SK-N-SH (cell line): ENCODE data around the gene CDH22. TPM values are rescaled to one million over a fixed set of nuclear protein-coding genes. Genes with fewer than 3 reads are reported as not detected.

Experiments used
- CTCF ChIA-PET: fragments of 300-600, 350-600 bp; formaldehyde crosslinking; extraction: SDS; loops from one replicate; lab custom pipeline; 2021; lab: Yijun Ruan, JAX
- POLR2A ChIA-PET: fragments of 350-600 bp; sonication (Branson Sonifier 250); formaldehyde crosslinking; extraction: SDS; loops from one replicate; lab custom pipeline; 2020; ENCODE audit warnings: antibody characterized with exemption, inconsistent platforms; lab: Yijun Ruan, JAX
- DNase-seq: peaks from one replicate; pipeline ENCODE4 v3.0.0; 2012
- H2AFZ ChIP-seq: fragments of 200-600 bp; sonication (generic); 2 replicates; pipeline ENCODE4 v1.8.1; 2016; ENCODE audit warnings: antibody characterized with exemption, mild to moderate bottlenecking, low read depth
- H3F3A ChIP-seq: fragments of 200-600 bp; sonication (generic); replicated peaks from 2 replicates; pipeline ENCODE3; 2016; ENCODE audit warnings: antibody characterized with exemption, mild to moderate bottlenecking; ENCODE audit not compliant: insufficient read depth
- H3K27ac ChIP-seq, 2 experiments: fragments of 200-500 bp in 1 of 2; fragments of 200-600 bp in 1 of 2; sonication (Bioruptor generic) in 1 of 2; sonication (generic), shearing (Covaris generic) in 1 of 2; 2 replicates each; pipeline versions ENCODE4 v1.5.1 to v1.6.1; 2014 to 2016; ENCODE audit warnings: low read depth in 2 of 2, inconsistent platforms in 1 of 2, low read length in 1 of 2, mild to moderate bottlenecking in 1 of 2, mixed read lengths in 1 of 2
- H3K27me3 ChIP-seq: fragments of 200-600 bp; sonication (generic), shearing (Covaris generic); 2 replicates; pipeline ENCODE4 v1.6.1; 2016; ENCODE audit warnings: mixed run types; ENCODE audit not compliant: insufficient read depth
- H3K36me3 ChIP-seq, 2 experiments: fragments of 200-500 bp in 1 of 2; fragments of 200-600 bp in 1 of 2; sonication (Bioruptor generic) in 1 of 2; sonication (generic) in 1 of 2; replicated peaks in 1 of 2; 2 replicates each; pipeline versions ENCODE3 to v1.5.1; 2014 to 2016; ENCODE audit warnings: low read length in 1 of 2, mild to moderate bottlenecking in 1 of 2; ENCODE audit not compliant: insufficient read depth in 2 of 2, control insufficient read depth in 1 of 2
- H3K4me1 ChIP-seq, 2 experiments: fragments of 200-500 bp in 1 of 2; fragments of 200-600 bp in 1 of 2; sonication (Bioruptor generic) in 1 of 2; sonication (generic), shearing (Covaris generic) in 1 of 2; 2 replicates each; pipeline versions ENCODE4 v1.5.1 to v1.6.1; 2014 to 2016; ENCODE audit warnings: low read depth in 1 of 2, low read length in 1 of 2, mixed run types in 1 of 2; ENCODE audit not compliant: insufficient read depth in 2 of 2, control insufficient read depth in 1 of 2
- H3K4me2 ChIP-seq: fragments of 200-600 bp; sonication (generic), shearing (Covaris generic); 2 replicates; pipeline ENCODE4 v1.6.1; 2017; ENCODE audit warnings: mixed run types
- H3K4me3 ChIP-seq, 2 experiments: fragments of 200-500 bp in 1 of 2; fragments of 200-600 bp in 1 of 2; sonication (Bioruptor generic) in 1 of 2; sonication (generic), shearing (Covaris generic) in 1 of 2; 2 replicates each; pipeline versions ENCODE4 v1.5.1 to v1.8.1; 2014 to 2016; ENCODE audit warnings: low read depth in 2 of 2, inconsistent platforms in 1 of 2, low read length in 1 of 2, mild to moderate bottlenecking in 1 of 2, mixed read lengths in 1 of 2, moderate library complexity in 1 of 2
- H3K79me2 ChIP-seq: fragments of 200-600 bp; sonication (generic); 2 replicates; pipeline ENCODE4 v1.8.1; 2017; ENCODE audit warnings: mild to moderate bottlenecking; ENCODE audit not compliant: insufficient read depth
- H3K9ac ChIP-seq: fragments of 200-600 bp; sonication (generic); 2 replicates; pipeline ENCODE4 v1.6.1; 2017; ENCODE audit warnings: mixed run types
- H3K9me2 ChIP-seq: fragments of 200-600 bp; sonication (generic); 2 replicates; pipeline ENCODE4 v1.6.1; 2017; ENCODE audit warnings: mixed run types
- H3K9me3 ChIP-seq: fragments of 200-600 bp; sonication (generic); 2 replicates; pipeline ENCODE4 v1.6.1; 2017; ENCODE audit warnings: mixed run types, mild to moderate bottlenecking, moderate library complexity
- H4K20me1 ChIP-seq: fragments of 200-600 bp; sonication (generic); 2 replicates; pipeline ENCODE4 v1.6.1; 2017; ENCODE audit warnings: mild to moderate bottlenecking, mixed run types; ENCODE audit not compliant: insufficient read depth
- CTCF ChIP-seq: fragments of 200-600 bp; sonication (generic); IDR thresholded peaks from 2 replicates; pipeline ENCODE4 v1.6.1; 2017; ENCODE audit warnings: antibody characterized with exemption, mild to moderate bottlenecking, moderate library complexity
- EZH2phosphoT487 ChIP-seq: fragments of 200-600 bp; sonication (generic); IDR thresholded peaks from 2 replicates; pipeline ENCODE4 v1.6.1; 2017; ENCODE audit warnings: low read depth, mixed run types, mild to moderate bottlenecking, antibody characterized with exemption, moderate library complexity, borderline replicate concordance
- FOSL2 ChIP-seq: IDR thresholded peaks from 2 replicates; pipeline ENCODE4 v1.4.0; 2012; ENCODE audit warnings: low read depth, mild to moderate bottlenecking, moderate library complexity, borderline replicate concordance
- FOXJ3 ChIP-seq: sonication (generic); formaldehyde crosslinking; IDR thresholded peaks from 2 replicates; pipeline ENCODE4 v1.5.1; 2020; ENCODE audit warnings: mild to moderate bottlenecking, missing genetic modification reagents
- MEF2A ChIP-seq: IDR thresholded peaks from 2 replicates; pipeline ENCODE4 v1.4.0; 2012; ENCODE audit warnings: low read depth, borderline replicate concordance
- MXI1 ChIP-seq: IDR thresholded peaks from 2 replicates; pipeline ENCODE4 v1.6.1; 2012; ENCODE audit warnings: mild to moderate bottlenecking, low read depth, low read length, improper control_type of control experiment
- NFIC ChIP-seq: IDR thresholded peaks from 2 replicates; pipeline ENCODE4 v1.4.0; 2012; ENCODE audit warnings: borderline replicate concordance
- POLR2AphosphoS5 ChIP-seq: IDR thresholded peaks from 2 replicates; pipeline ENCODE4 v1.6.1; 2012; ENCODE audit warnings: low read depth, low read length
- RAD21 ChIP-seq: IDR thresholded peaks from 2 replicates; pipeline ENCODE4 v1.6.1; 2012; ENCODE audit warnings: mild to moderate bottlenecking, low read length
- SMC3 ChIP-seq: IDR thresholded peaks from 2 replicates; pipeline ENCODE4 v1.6.1; 2012; ENCODE audit warnings: low read depth, low read length, improper control_type of control experiment
- WGBS: methylation state at CpG from one replicate; pipeline ENCODE4 v1.1.6; 2017; ENCODE audit warnings: low lambda C conversion rate; 5-methylcytosine and 5-hydroxymethylcytosine counted together
- polyA plus RNA-seq, 3 experiments: library from polyadenylated mRNA; depleted of rRNA; stranded (reverse); fragments of >200 nt; gene quantifications; 2 replicates each; pipeline ENCODE4 v1.2.3, GENCODE V29; 2012
- TF ChIP-seq, protein P1 (sequence below): IDR thresholded peaks from 2 replicates; pipeline ENCODE4 v1.6.1; 2012; ENCODE audit warnings: mild to moderate bottlenecking, low read depth, low read length, moderate library complexity

Gene CDH22
- polyA plus RNA-seq, 1 of the 3 experiments (the other 2 are of a cell fraction): not detected

- H3F3A ChIP-seq: no peaks in the 10 kb centered on the region
- H3K4me3 ChIP-seq: no peak overlapping the region
- H3K27ac ChIP-seq: no peak overlapping the region
- H3K9me3 ChIP-seq: no peaks in the 10 kb centered on the region
- H3K79me2 ChIP-seq: no peaks in the 10 kb centered on the region
- H4K20me1 ChIP-seq: no peaks in the 10 kb centered on the region
- no peaks in the 10 kb centered on the region for H3K9me2 ChIP-seq
- ChIA-PET POLR2A (no interaction called here), CTCF (interaction anchor here (0.8 to 2.5 kb wide), 5 partner anchors 51 to 127 kb away, joined by 3 to 8 read pairs (median 3); no protein-coding TSS in a partner anchor)
- no peak overlapping the region for H2AFZ ChIP-seq
- H3K9ac ChIP-seq: no peak overlapping the region
- peak; percentile 68 for DNase-seq
- H3K4me2 ChIP-seq: no peak overlapping the region
- H3K36me3 ChIP-seq: no peaks in the 10 kb centered on the region
- WGBS: 57% methylated on average over 6 of the region's 8 CpGs
- TF ChIP-seq CTCF: no peak
- TF ChIP-seq POLR2AphosphoS5: no peak
- no peak for TF ChIP-seq FOSL2
- no peak for TF ChIP-seq FOXJ3
- TF ChIP-seq, protein P1, sequence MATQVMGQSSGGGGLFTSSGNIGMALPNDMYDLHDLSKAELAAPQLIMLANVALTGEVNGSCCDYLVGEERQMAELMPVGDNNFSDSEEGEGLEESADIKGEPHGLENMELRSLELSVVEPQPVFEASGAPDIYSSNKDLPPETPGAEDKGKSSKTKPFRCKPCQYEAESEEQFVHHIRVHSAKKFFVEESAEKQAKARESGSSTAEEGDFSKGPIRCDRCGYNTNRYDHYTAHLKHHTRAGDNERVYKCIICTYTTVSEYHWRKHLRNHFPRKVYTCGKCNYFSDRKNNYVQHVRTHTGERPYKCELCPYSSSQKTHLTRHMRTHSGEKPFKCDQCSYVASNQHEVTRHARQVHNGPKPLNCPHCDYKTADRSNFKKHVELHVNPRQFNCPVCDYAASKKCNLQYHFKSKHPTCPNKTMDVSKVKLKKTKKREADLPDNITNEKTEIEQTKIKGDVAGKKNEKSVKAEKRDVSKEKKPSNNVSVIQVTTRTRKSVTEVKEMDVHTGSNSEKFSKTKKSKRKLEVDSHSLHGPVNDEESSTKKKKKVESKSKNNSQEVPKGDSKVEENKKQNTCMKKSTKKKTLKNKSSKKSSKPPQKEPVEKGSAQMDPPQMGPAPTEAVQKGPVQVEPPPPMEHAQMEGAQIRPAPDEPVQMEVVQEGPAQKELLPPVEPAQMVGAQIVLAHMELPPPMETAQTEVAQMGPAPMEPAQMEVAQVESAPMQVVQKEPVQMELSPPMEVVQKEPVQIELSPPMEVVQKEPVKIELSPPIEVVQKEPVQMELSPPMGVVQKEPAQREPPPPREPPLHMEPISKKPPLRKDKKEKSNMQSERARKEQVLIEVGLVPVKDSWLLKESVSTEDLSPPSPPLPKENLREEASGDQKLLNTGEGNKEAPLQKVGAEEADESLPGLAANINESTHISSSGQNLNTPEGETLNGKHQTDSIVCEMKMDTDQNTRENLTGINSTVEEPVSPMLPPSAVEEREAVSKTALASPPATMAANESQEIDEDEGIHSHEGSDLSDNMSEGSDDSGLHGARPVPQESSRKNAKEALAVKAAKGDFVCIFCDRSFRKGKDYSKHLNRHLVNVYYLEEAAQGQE: no peak
- TF ChIP-seq NFIC: peak; percentile 90
- no peak for TF ChIP-seq RAD21
- H3K27me3 ChIP-seq: no peaks in the 10 kb centered on the region
- H3K4me1 ChIP-seq: peaks cover 0 to 7% of the 10 kb centered on the region in 2 experiments; a peak in 1 of 4 replicates
Observed at GRCh38 chr20:46255440-46256104, 52.7 kb downstream of the CDH22 start.

DNA sequence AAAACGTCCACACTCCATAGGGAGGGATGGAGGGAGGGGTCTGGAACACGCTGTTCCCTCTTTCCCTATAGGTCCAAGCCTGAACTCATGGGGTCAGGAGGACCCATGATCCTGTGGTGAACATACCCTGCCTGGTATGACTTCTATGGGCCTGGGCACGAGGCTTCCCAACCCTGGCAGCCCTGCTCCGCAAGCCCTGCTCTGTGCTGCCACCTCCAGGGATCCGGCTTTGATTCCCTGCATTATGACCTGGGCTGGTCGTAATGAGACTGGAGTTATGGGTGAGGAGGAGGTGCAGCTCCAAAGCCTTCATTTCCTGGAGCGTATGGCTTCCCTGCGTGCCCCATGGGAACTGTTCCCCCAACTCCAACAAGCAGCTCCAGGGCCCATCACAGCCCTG is 54.9 kb downstream of the CDH22 start:
- CTCF ChIA-PET: interaction anchor here (0.6 to 3.0 kb wide), 20 partner anchors 8 to 125 kb away, joined by 3 to 16 read pairs (median 4); no protein-coding TSS in a partner anchor
- no peak overlapping the region for H2AFZ ChIP-seq

More for the DNA sequence above, 54.9 kb downstream of the CDH22 start:
- no peaks in the 10 kb centered on the region for H3K79me2 ChIP-seq
- 22% methylated on average over 8 of the region's 8 CpGs for WGBS
- H3K4me1 ChIP-seq: peaks cover 0 to 7% of the 10 kb centered on the region in 2 experiments; a peak in 1 of 4 replicates
- H3K36me3 ChIP-seq: no peaks in the 10 kb centered on the region
- TF ChIP-seq MEF2A: no peak
- peak; percentile 61 for TF ChIP-seq SMC3
- no peak for TF ChIP-seq EZH2phosphoT487
- peak; percentile 74 for TF ChIP-seq RAD21
- peak; percentile 29; the same call in 1 of the 2 replicates for TF ChIP-seq CTCF
- 0 out of 2 replicates have a peak, but pooled peaks have one; percentile 21 for TF ChIP-seq MXI1
- no peak overlapping the region for H3K4me3 ChIP-seq
- H3K4me2 ChIP-seq: no peak overlapping the region
- no peaks in the 10 kb centered on the region for H3K27me3 ChIP-seq
- no peaks in the 10 kb centered on the region for H3F3A ChIP-seq
- H3K27ac ChIP-seq: no peak overlapping the region
- DNase-seq: peak; percentile 83
- POLR2A ChIA-PET: no interaction called here
- H3K9me3 ChIP-seq: no peaks in the 10 kb centered on the region
- H3K9me2 ChIP-seq: no peaks in the 10 kb centered on the region
- no peaks in the 10 kb centered on the region for H4K20me1 ChIP-seq
- no peak overlapping the region for H3K9ac ChIP-seq
